HCT116 (cell line): ENCODE data around the gene GZF1. TPM values are rescaled to one million over a fixed set of nuclear protein-coding genes. Genes with fewer than 3 reads are reported as not detected.

Source experiments
- ATAC-seq: fragments of 200-7000 bp; cut with Tn5 transposase; 2 replicates; pipeline ENCODE4 v1.9.1; 2020; ENCODE audit warnings: mild to moderate bottlenecking, moderate library complexity
- BruUV-seq: library from RNA; stranded (reverse); fragments of 400-500 nt; replicated peaks from 2 replicates; lab custom pipeline; 2021; lab: Mats Ljungman, UMichigan
- CTCF ChIA-PET: fragments of 300-600 bp; sonication (Branson Sonifier 250); formaldehyde crosslinking; loops from one replicate; lab custom pipeline; 2021; ENCODE audit warnings: antibody characterized with exemption; lab: Charles Lee
- POLR2A ChIA-PET: fragments of 300-600, 350-600 bp; sonication (Branson Sonifier 250); formaldehyde crosslinking; loops from one replicate; lab custom pipeline; 2021; ENCODE audit warnings: antibody characterized with exemption; lab: Charles Lee
- RAD21 ChIA-PET, 2 experiments: fragments of 300-600 bp; sonication (Branson Sonifier 250); formaldehyde crosslinking; loops; one replicate each; lab custom pipeline; 2023; ENCODE audit warnings: low total read pairs in 2 of 2; ENCODE audit not compliant: uncharacterized antibody in 2 of 2, unreplicated experiment in 2 of 2, low non-redundant PET in 1 of 2; lab: Charles Lee
- DNase-seq: peaks from one replicate; pipeline ENCODE4 v3.0.0-alpha.2; 2010; ENCODE audit warnings: low read depth, low spot score
- H2AFZ ChIP-seq: fragments of 200-600 bp; shearing (Covaris generic), sonication (generic); 2 replicates; pipeline ENCODE4 v1.6.1; 2017; ENCODE audit warnings: low read depth, mixed run types, mixed read lengths, antibody characterized with exemption, low read length; ENCODE audit not compliant: poor library complexity, severe bottlenecking
- H3K27ac ChIP-seq: 2 replicates; pipeline ENCODE4 v1.5.1; 2012; ENCODE audit warnings: low read depth, low read length
- H3K27me3 ChIP-seq: fragments of 200-600 bp; sonication (generic); 2 replicates; pipeline ENCODE4 v1.6.1; 2016; ENCODE audit warnings: mixed run types, low read length, mixed read lengths; ENCODE audit not compliant: insufficient read depth
- H3K36me3 ChIP-seq, 2 experiments: fragments of 200-500 bp in 1 of 2; fragments of 200-600 bp in 1 of 2; sonication (Bioruptor generic) in 1 of 2; sonication (generic) in 1 of 2; 2 replicates each; pipeline versions ENCODE4 v1.5.1 to v1.6.1; 2014 to 2016; ENCODE audit warnings: low read length in 2 of 2, inconsistent platforms in 1 of 2, mixed read lengths in 1 of 2, mixed run types in 1 of 2; ENCODE audit not compliant: insufficient read depth in 2 of 2, control insufficient read depth in 1 of 2
- H3K4me1 ChIP-seq, 2 experiments: fragments of 200-600 bp in 1 of 2; sonication (generic) in 1 of 2; 2 replicates each; pipeline versions ENCODE4 v1.5.1 to v1.6.1; 2012 to 2017; ENCODE audit warnings: low read length in 2 of 2, inconsistent platforms in 1 of 2, mild to moderate bottlenecking in 1 of 2, mixed read lengths in 1 of 2, mixed run types in 1 of 2, moderate library complexity in 1 of 2; ENCODE audit not compliant: insufficient read depth in 2 of 2, control insufficient read depth in 1 of 2
- H3K4me2 ChIP-seq: fragments of 200-600 bp; sonication (generic); 2 replicates; pipeline ENCODE4 v1.6.1; 2017; ENCODE audit warnings: mixed run types, low read length, mixed read lengths
- H3K4me3 ChIP-seq, 2 experiments: fragments of 200-600 bp in 1 of 2; sonication (generic) in 1 of 2; replicated peaks in 1 of 2; 2 replicates each; pipeline ENCODE4 v1.5.1; 2011 to 2016; ENCODE audit warnings: low read length in 2 of 2, control low read depth in 1 of 2, low read depth in 1 of 2, mild to moderate bottlenecking in 1 of 2, mixed read lengths in 1 of 2, mixed run types in 1 of 2
- H3K79me2 ChIP-seq: fragments of 200-600 bp; sonication (generic); 2 replicates; pipeline ENCODE4 v1.6.1; 2017; ENCODE audit warnings: mild to moderate bottlenecking, mixed run types, low read length, moderate library complexity, mixed read lengths; ENCODE audit not compliant: insufficient read depth
- H3K9ac ChIP-seq: fragments of 200-600 bp; sonication (generic); 2 replicates; pipeline ENCODE4 v1.6.1; 2016; ENCODE audit warnings: low read length, mixed read lengths
- H3K9me2 ChIP-seq: fragments of 200-600 bp; sonication (generic), shearing (Covaris generic); 2 replicates; pipeline ENCODE4 v1.6.1; 2017; ENCODE audit warnings: mixed run types, mild to moderate bottlenecking, moderate library complexity; ENCODE audit not compliant: insufficient read depth
- H3K9me3 ChIP-seq, 2 experiments: fragments of 200-500 bp in 1 of 2; fragments of 200-600 bp in 1 of 2; sonication (Bioruptor generic) in 1 of 2; sonication (generic) in 1 of 2; 2 replicates each; pipeline ENCODE4 v1.6.1; 2014 to 2017; ENCODE audit warnings: low read length in 2 of 2, mixed read lengths in 2 of 2, inconsistent platforms in 1 of 2, low read depth in 1 of 2, mild to moderate bottlenecking in 1 of 2, mixed run types in 1 of 2, moderate library complexity in 1 of 2; ENCODE audit not compliant: control insufficient read depth in 1 of 2, insufficient read depth in 1 of 2
- H4K20me1 ChIP-seq: fragments of 200-600 bp; sonication (generic), shearing (Covaris generic); 2 replicates; pipeline ENCODE4 v1.6.1; 2017; ENCODE audit warnings: mixed run types, mild to moderate bottlenecking, moderate library complexity; ENCODE audit not compliant: insufficient read depth
- ATF3 ChIP-seq: IDR thresholded peaks from 2 replicates; pipeline ENCODE4 v1.6.1; 2012
- CBX3 ChIP-seq: IDR thresholded peaks from 2 replicates; pipeline ENCODE4 v1.6.1; 2012; ENCODE audit warnings: low read depth
- CEBPB ChIP-seq: IDR thresholded peaks from 2 replicates; pipeline ENCODE4 v1.6.1; 2012; ENCODE audit warnings: low read depth
- EGR1 ChIP-seq: IDR thresholded peaks from 2 replicates; pipeline ENCODE4 v1.6.1; 2012; ENCODE audit warnings: low read depth
- ELF1 ChIP-seq: IDR thresholded peaks from 2 replicates; pipeline ENCODE4 v1.6.1; 2012; ENCODE audit warnings: low read depth, borderline replicate concordance
- EZH2 ChIP-seq: fragments of 200-600 bp; sonication (generic); IDR thresholded peaks from 2 replicates; pipeline ENCODE4 v1.6.1; 2017; ENCODE audit warnings: antibody characterized with exemption, mixed run types
- EZH2phosphoT487 ChIP-seq: fragments of 200-600 bp; IDR thresholded peaks from 2 replicates; pipeline ENCODE4 v1.6.1; 2018; ENCODE audit warnings: antibody characterized with exemption, borderline replicate concordance
- FOSL1 ChIP-seq: IDR thresholded peaks from 2 replicates; pipeline ENCODE4 v1.6.1; 2012; ENCODE audit warnings: low read depth
- JUND ChIP-seq: IDR thresholded peaks from 2 replicates; pipeline ENCODE4 v1.6.1; 2012
- MAX ChIP-seq: IDR thresholded peaks from 2 replicates; pipeline ENCODE4 v1.6.1; 2012
- POLR2A ChIP-seq: IDR thresholded peaks from 2 replicates; pipeline ENCODE4 v1.7.0; 2011; ENCODE audit warnings: borderline replicate concordance; ENCODE audit not compliant: insufficient read depth, insufficient read length; ENCODE audit errors: extremely low read depth
- POLR2AphosphoS5 ChIP-seq: IDR thresholded peaks from 2 replicates; pipeline ENCODE4 v1.6.1; 2011; ENCODE audit warnings: mild to moderate bottlenecking, low read depth, low read length, moderate library complexity
- RAD21 ChIP-seq: IDR thresholded peaks from 2 replicates; pipeline ENCODE4 v1.6.1; 2012; ENCODE audit warnings: low read depth, mild to moderate bottlenecking
- REST ChIP-seq: IDR thresholded peaks from 2 replicates; pipeline ENCODE4 v1.6.1; 2012; ENCODE audit warnings: low read depth
- SIN3A ChIP-seq: IDR thresholded peaks from 2 replicates; pipeline ENCODE4 v1.6.1; 2012; ENCODE audit warnings: low read depth
- SP1 ChIP-seq: IDR thresholded peaks from 2 replicates; pipeline ENCODE4 v1.6.1; 2012; ENCODE audit warnings: low read depth
- SRF ChIP-seq: IDR thresholded peaks from 2 replicates; pipeline ENCODE4 v1.6.1; 2012; ENCODE audit warnings: low read depth
- TCF7L2 ChIP-seq: IDR thresholded peaks from 2 replicates; pipeline ENCODE4 v1.7.0; 2011; ENCODE audit warnings: borderline replicate concordance, inconsistent platforms; ENCODE audit not compliant: insufficient read depth, insufficient read length; ENCODE audit errors: extremely low read depth
- YY1 ChIP-seq: IDR thresholded peaks from 2 replicates; pipeline ENCODE4 v1.6.1; 2011; ENCODE audit warnings: low read length, low read depth, moderate library complexity, mild to moderate bottlenecking; ENCODE audit not compliant: insufficient replicate concordance; ENCODE audit errors: extremely low read depth
- ZFX ChIP-seq: fragments of 450-650 bp; IDR thresholded peaks from 2 replicates; pipeline ENCODE4 v1.6.1; 2017
- ZNF274 ChIP-seq: fragments of 200-500 bp; sonication (Bioruptor generic); IDR thresholded peaks from 2 replicates; pipeline ENCODE4 v1.6.1; 2014; ENCODE audit warnings: mild to moderate bottlenecking, low read depth, low read length, inconsistent platforms
- intact Hi-C: fragments of 100-400 bp; cut with micrococcal nuclease; formaldehyde crosslinking; loops from 2 replicates; pipeline ENCODE4 v1.10.0; 2022
- total RNA-seq: library from RNA; stranded (reverse); gene quantifications from one replicate; pipeline ENCODE4 v1.2.1, GENCODE V29; 2021; ENCODE audit not compliant: unreplicated experiment
- TF ChIP-seq, protein P1 (sequence below), 3 experiments: fragments of 200-600 bp in 1 of 3; sonication (generic) in 1 of 3; IDR thresholded peaks in 2 of 3; conservative IDR thresholded peaks in 1 of 3; 2 replicates each; pipeline ENCODE4 v1.5.1; 2012 to 2017; ENCODE audit warnings: low read depth in 2 of 3, low read length in 2 of 3, antibody characterized with exemption in 1 of 3, borderline replicate concordance in 1 of 3, control low read depth in 1 of 3, mild to moderate bottlenecking in 1 of 3, mixed read lengths in 1 of 3, mixed run types in 1 of 3, moderate library complexity in 1 of 3; ENCODE audit not compliant: insufficient read depth in 1 of 3

The GZF1 gene
- total RNA-seq, 1 experiment from 2014 or later: 10.4 TPM

DNA sequence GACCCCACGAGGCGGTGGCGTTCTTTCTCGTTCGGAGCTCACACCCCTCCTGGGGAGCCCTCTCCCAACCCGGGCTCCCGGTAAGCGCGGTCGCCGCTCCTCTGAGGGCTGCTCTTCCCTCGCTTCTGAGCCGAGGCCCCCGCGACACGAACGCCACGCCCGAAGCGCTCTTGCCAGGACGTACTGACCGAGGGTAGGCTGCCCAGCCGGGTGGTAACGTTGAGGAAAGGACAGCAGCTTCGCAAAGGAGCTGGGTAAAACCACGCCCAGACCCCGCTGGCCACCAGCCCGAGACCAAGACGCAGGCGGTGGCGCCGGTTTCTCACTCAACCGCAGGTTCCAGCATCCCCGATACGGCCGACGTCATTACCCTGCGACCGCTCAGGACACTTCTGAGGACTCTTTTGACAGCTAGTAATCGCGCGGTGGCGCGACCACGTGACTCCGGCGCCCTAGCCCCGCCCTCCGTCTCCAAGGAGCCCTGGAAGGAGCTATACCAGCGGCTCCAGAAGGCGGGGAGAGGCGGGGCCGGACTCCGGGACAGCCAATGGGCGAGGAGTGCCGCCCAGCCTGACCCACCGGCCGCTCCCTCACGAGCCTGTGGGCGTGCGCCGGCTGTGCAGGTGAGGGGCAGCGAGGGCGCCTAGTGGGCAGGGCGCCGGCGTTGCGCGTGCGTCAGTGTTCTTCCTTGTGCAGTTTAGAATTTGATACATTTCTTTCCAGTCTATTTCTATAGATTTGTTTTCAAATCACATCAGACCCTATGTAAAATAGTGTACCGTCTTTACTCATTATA lies 4.0 kb upstream of the GZF1 start:
- Histone ChIP-seq H3K9ac (peak overlapping the region; percentile 90), H2AFZ (no peak overlapping the region), H3K27me3 (no peaks in the 10 kb centered on the region), H4K20me1 (peaks cover under 1% of the 10 kb centered on the region; the same call in 1 of the 2 replicates), H3K36me3 (peaks cover 7 to 25% of the 10 kb centered on the region in 2 experiments; a peak in 2 of 4 replicates), H3K9me2 (no peaks in the 10 kb centered on the region), H3K4me2 (peak overlapping the region; percentile 96), H3K79me2 (peaks cover 46% of the 10 kb centered on the region), H3K4me1 (peaks cover 19 to 37% of the 10 kb centered on the region in 2 experiments), H3K27ac (peak overlapping the region; percentile 81), H3K9me3 (no peaks in the 10 kb centered on the region), H3K4me3 (peak overlapping the region; percentile 75 to 82)
- BruUV-seq: no TSS peak
- ChIA-PET CTCF (interaction anchor here (1.0 to 1.5 kb wide), 3 partner anchors 8 to 307 kb away, joined by 3 to 7 read pairs (median 4); partner anchors contain the start of gene NAPB), RAD21 (interaction anchor here in 1 of 2 experiments (0.5 kb wide), 1 partner anchor 74 kb away, joined by 3 read pairs; no protein-coding TSS in a partner anchor), POLR2A (interaction anchor here (0.6 to 3.0 kb wide), 4 partner anchors 8 to 1023 kb away, joined by 3 to 24 read pairs (median 4); partner anchors contain the start of genes NAPB and NXT1)
- ATAC-seq (peak; percentile 83), DNase-seq (peak; percentile 99)
- intact Hi-C loops: loop anchor here (1.0 to 10.0 kb wide), 2 partner anchors 8 to 213 kb away; partner anchors contain the start of gene NXT1
- TF ChIP-seq, protein P1, sequence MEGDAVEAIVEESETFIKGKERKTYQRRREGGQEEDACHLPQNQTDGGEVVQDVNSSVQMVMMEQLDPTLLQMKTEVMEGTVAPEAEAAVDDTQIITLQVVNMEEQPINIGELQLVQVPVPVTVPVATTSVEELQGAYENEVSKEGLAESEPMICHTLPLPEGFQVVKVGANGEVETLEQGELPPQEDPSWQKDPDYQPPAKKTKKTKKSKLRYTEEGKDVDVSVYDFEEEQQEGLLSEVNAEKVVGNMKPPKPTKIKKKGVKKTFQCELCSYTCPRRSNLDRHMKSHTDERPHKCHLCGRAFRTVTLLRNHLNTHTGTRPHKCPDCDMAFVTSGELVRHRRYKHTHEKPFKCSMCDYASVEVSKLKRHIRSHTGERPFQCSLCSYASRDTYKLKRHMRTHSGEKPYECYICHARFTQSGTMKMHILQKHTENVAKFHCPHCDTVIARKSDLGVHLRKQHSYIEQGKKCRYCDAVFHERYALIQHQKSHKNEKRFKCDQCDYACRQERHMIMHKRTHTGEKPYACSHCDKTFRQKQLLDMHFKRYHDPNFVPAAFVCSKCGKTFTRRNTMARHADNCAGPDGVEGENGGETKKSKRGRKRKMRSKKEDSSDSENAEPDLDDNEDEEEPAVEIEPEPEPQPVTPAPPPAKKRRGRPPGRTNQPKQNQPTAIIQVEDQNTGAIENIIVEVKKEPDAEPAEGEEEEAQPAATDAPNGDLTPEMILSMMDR (IDR thresholded peaks at IDR 0.05 in 2 of 3, conservative IDR thresholded peaks at IDR 0.05 in 1 of 3; ENCODE audit: borderline replicate concordance in 1 of 3, insufficient read depth in 1 of 3, low read depth in 2 of 3, low read length in 2 of 3): no peak
- TF ChIP-seq EGR1 (peak; percentile 37; the same call in 1 of the 2 replicates), REST (no peak), POLR2AphosphoS5 (peak; percentile 78), SIN3A (peak; percentile 77), SRF (peak; percentile 92), ZNF274 (no peak), YY1 (no peak), ATF3 (no peak), SP1 (peak; percentile 79), ZFX (no peak), FOSL1 (no peak), JUND (no peak), MAX (peak; percentile 90), POLR2A (peak; percentile 7), RAD21 (no peak), TCF7L2 (peak; percentile 66), CBX3 (no peak; the same call in 1 of the 2 replicates), CEBPB (no peak), EZH2phosphoT487 (no peak), ELF1 (no peak), EZH2 (no peak)
